ENCODE data around the gene ATG4C. TPM values are rescaled to one million over a fixed set of nuclear protein-coding genes. Genes with fewer than 3 reads are reported as not detected.
A peak's percentile ranks its signal among the peaks of the same experiment; 100 is the strongest.

ATG4C gene
- total and polyA plus RNA-seq, 2 donors from 2014 or later = 8.7 to 9.5 TPM

DNA sequence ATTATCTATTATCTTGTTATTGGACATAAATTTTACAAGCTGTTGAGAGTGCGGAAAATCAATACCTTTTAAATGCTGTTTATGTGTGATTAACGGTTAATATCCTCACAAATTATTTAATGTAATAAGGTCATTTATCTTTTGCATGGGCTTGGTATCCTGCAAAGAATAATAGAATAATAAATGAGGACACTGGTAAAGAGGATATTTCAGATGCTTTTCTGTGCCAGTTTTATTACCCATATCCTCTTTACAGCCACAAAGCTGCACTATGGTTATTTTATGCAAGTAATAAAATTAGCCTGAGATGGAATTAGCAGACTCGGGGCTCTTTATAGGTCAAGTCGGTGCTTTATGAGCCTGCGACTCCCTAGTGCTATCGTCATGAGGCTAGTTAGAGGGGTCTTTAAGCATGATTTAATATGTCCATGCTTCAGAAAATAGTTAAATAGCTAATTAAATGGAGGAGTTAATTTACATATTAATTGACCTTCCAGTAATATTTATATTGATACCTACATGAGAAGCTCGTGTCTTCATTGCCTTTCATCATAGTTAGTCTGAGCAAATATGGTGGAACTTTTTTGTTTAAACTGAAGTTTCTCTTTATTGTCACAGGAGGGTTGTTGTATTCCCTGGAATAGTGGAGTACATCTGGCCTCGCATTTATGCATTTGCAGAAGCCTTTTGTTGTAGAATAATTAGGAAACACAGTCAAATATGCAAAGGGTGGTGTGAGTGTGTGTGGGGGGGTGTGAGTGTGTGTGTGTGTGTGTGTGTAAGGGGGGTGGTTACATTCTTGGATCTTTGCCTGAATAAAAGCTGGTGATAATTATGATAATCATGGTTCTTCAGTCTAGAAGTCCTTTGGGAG is 120.3 kb downstream of the ATG4C start:
- H3K4me1 ChIP-seq (ENCODE audit: control insufficient read depth in 2 of 3, insufficient read depth in 2 of 3, low read depth in 1 of 3, low read length in 3 of 3) = no peaks in the 10 kb centered on the region
- H3K9me3 ChIP-seq (ENCODE audit: control insufficient read depth in 2 of 3, insufficient read depth in 1 of 3, low read length in 3 of 3) = no peaks in the 10 kb centered on the region
- no peak overlapping the region for H3K4me3 ChIP-seq (ENCODE audit: low read length in 3 of 3)
- no peaks in the 10 kb centered on the region for H3K36me3 ChIP-seq (ENCODE audit: control insufficient read depth in 2 of 3, insufficient read depth in 3 of 3, low read length in 3 of 3)
- TF ChIP-seq, protein P1, sequence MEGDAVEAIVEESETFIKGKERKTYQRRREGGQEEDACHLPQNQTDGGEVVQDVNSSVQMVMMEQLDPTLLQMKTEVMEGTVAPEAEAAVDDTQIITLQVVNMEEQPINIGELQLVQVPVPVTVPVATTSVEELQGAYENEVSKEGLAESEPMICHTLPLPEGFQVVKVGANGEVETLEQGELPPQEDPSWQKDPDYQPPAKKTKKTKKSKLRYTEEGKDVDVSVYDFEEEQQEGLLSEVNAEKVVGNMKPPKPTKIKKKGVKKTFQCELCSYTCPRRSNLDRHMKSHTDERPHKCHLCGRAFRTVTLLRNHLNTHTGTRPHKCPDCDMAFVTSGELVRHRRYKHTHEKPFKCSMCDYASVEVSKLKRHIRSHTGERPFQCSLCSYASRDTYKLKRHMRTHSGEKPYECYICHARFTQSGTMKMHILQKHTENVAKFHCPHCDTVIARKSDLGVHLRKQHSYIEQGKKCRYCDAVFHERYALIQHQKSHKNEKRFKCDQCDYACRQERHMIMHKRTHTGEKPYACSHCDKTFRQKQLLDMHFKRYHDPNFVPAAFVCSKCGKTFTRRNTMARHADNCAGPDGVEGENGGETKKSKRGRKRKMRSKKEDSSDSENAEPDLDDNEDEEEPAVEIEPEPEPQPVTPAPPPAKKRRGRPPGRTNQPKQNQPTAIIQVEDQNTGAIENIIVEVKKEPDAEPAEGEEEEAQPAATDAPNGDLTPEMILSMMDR (IDR thresholded peaks at IDR 0.05; ENCODE audit: borderline replicate concordance, extremely low read depth, insufficient read depth) = no peak
- H3K9ac ChIP-seq (ENCODE audit: low read length in 3 of 3) = no peak overlapping the region
- FAIRE-seq (no peak), DNase-seq (no peak)
- H3K27ac ChIP-seq (ENCODE audit: low read depth in 2 of 2, low read length in 2 of 2) = no peak overlapping the region
- intact Hi-C loops (cut with DNase I) = no loop called here
- no peaks in the 10 kb centered on the region for H3K27me3 ChIP-seq (ENCODE audit: control insufficient read depth, insufficient read depth, low read length)

GRCh38 chr1:62904856-62905225 is 120.9 kb downstream of the ATG4C start:
- Histone ChIP-seq H3K4me3 (ENCODE audit: low read length in 3 of 3) (no peak overlapping the region), H3K36me3 (ENCODE audit: control insufficient read depth in 2 of 3, insufficient read depth in 3 of 3, low read length in 3 of 3) (no peaks in the 10 kb centered on the region), H3K27me3 (ENCODE audit: control insufficient read depth, insufficient read depth, low read length) (no peaks in the 10 kb centered on the region), H3K4me1 (ENCODE audit: control insufficient read depth in 2 of 3, insufficient read depth in 2 of 3, low read depth in 1 of 3, low read length in 3 of 3) (no peaks in the 10 kb centered on the region), H3K9ac (ENCODE audit: low read length in 3 of 3) (no peak overlapping the region), H3K27ac (ENCODE audit: low read depth in 2 of 2, low read length in 2 of 2) (no peak overlapping the region), H3K9me3 (ENCODE audit: control insufficient read depth in 2 of 3, insufficient read depth in 1 of 3, low read length in 3 of 3) (no peaks in the 10 kb centered on the region)
- intact Hi-C loops (cut with DNase I) = no loop called here
- no peak for DNase-seq
- no peak for FAIRE-seq
- TF ChIP-seq, protein P1 (IDR thresholded peaks at IDR 0.05; ENCODE audit: borderline replicate concordance, extremely low read depth, insufficient read depth) = no peak

DNA sequence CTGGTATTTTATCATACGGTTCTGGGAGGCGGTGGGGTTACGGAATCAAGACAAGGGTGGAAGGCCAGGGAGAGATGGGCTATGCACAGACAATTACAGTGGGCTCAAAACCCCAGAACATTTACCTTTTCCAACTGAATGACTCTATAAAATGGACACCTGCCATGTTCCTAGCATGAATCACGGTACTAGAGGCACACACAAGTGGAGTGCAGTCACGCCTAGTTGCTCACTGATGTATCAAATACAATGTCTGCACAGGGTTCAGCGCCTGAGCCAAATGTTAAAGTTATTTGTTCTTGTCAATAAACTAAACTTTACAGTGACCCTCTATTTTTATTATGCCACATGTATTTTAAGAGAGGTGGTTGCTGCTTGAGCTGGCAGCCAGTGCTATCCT is 121.4 kb downstream of the ATG4C start:
- H3K4me3 ChIP-seq (ENCODE audit: low read length in 3 of 3) = no peak overlapping the region
- no peak overlapping the region for H3K9ac ChIP-seq (ENCODE audit: low read length in 3 of 3)
- no peak overlapping the region for H3K27ac ChIP-seq (ENCODE audit: low read depth in 2 of 2, low read length in 2 of 2)
- intact Hi-C loops (cut with DNase I) = no loop called here
- FAIRE-seq = no peak
- peak in 3 of 5 donors; percentile 32 to 60 (median 58) for DNase-seq
- H3K36me3 ChIP-seq (ENCODE audit: control insufficient read depth in 2 of 3, insufficient read depth in 3 of 3, low read length in 3 of 3) = no peaks in the 10 kb centered on the region
- no peaks in the 10 kb centered on the region for H3K9me3 ChIP-seq (ENCODE audit: control insufficient read depth in 2 of 3, insufficient read depth in 1 of 3, low read length in 3 of 3)
- H3K4me1 ChIP-seq (ENCODE audit: control insufficient read depth in 2 of 3, insufficient read depth in 2 of 3, low read depth in 1 of 3, low read length in 3 of 3) = no peaks in the 10 kb centered on the region
- no peaks in the 10 kb centered on the region for H3K27me3 ChIP-seq (ENCODE audit: control insufficient read depth, insufficient read depth, low read length)
- TF ChIP-seq, protein P1 (IDR thresholded peaks at IDR 0.05; ENCODE audit: borderline replicate concordance, extremely low read depth, insufficient read depth) = no peak
